NCI-H2029 (cell line): ENCODE results near the gene BFSP2.

ENCODE experiments used
- DNase-seq: peaks from one replicate; lab custom pipeline; 2025; lab: John Stamatoyannopoulos, UW

The BFSP2 gene

DNA sequence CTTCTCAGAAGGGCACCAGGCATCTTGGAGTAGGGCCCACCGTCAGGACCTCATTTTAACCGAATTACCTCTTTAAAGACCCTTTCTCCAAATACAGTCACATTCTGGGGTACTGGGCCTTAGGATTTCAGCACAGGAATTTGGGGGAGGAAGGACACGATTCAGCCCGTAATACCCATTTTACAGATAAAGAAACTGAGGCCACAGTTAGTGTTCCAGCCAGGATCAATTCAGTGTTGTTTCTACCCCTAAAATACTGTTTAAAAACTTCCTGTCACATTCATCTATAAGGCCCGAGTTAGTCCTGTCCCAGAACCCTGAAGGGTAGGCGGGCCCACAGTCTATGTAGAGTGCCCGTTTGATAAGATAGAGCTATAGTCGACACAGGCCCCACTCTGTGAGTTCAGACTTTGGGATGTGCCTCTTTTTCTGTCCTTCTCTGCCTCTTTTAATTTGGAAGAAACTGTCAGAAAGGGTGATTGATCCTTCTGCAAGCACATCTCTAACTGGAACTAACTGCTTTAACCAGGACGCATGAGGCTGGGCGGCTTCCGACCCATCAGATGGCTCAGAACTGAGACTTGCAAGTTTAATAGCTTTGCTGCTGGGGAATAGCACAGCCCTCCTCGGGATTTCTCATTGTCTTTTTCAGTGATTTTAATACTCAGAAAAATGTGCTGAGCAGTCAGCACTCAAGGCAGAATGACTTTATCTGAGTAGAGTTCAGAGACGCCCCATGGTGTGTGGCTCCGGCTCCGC lies 19.5 kb downstream of the BFSP2 start:
- DNase-seq = no peak

DNA sequence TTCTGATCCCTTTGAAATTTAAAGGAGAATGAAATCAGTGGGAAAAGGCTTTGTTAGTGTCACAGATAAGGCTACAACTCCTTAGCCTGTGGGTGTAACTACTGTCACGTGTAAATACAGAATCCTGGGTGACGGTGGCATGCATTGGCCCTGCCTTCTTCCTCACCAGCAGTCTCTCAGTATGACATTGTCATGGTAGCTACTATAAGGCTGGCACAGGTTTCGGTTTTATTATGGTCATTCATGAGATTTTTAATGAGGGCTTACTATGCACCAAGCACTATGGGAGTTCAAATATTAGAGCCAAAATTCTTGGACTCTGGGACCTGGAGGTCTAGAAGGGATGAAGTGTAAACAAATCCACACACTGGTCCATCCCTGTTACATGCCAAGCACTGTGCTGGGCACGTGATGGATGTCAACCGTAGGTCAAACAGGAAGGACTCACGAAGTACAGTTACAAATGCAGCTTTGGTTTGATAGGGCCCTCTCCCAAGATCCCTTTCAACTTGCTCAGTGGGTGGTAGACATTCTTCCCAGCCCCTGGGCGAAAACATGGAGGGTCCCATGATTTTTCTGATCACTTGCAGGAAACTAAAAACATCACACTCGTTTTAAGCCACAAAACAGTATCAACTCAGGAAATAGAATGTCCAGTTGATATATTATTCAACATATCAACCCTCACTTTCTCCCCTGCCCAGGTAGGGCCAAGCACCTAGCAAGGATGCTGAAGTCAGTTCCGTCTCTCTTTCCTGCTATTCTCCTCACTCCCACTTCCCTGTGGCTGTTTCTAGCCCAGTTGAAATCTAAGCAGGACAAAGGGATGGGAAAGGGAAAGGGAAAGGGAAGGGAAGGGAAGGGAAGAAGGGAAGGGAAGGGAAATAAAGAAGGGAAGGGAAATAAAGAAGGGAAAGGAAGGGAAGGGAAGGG lies 25.3 kb downstream of the BFSP2 start:
- no peak for DNase-seq

DNA sequence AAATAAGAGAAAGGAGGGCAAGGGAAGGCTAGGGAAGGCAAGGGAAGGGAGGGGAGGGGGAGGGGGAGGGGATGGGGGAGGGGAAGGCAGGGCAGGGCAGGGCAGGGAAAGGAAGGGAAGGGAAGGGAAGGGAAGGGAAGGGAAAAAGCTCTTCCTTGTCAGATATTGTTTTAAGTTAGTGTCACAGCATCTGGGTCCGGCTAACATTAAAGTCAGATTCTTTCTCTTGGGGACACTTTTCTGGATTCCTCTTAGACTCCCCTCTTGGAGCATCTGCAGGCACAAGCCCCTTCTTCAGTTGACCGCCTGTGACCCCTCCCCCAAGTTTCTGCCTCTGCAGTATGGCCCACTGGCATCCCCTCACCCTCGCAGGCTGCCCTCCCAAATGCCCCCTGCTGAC lies 26.0 kb downstream of the BFSP2 start:
- no peak for DNase-seq

DNA sequence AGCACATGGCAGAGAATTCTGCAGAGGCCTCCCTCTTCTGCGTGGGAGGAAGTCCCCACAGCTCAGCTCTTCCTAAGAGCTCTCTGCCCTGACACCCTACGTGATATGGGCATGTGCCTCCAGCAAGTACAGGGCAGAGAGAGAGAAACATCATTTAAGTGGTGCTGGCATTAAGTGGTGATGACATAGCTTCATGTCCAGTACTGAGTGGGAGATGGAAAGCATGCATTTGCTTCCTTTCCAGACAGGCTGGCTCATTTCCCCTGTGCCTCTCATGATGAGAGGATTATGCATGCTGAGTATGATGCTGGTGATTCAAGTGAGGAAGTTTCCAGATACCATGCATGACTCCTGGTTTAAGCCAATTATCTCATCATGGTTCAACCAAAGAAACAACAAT lies 26.9 kb downstream of the BFSP2 start:
- no peak for DNase-seq

DNA sequence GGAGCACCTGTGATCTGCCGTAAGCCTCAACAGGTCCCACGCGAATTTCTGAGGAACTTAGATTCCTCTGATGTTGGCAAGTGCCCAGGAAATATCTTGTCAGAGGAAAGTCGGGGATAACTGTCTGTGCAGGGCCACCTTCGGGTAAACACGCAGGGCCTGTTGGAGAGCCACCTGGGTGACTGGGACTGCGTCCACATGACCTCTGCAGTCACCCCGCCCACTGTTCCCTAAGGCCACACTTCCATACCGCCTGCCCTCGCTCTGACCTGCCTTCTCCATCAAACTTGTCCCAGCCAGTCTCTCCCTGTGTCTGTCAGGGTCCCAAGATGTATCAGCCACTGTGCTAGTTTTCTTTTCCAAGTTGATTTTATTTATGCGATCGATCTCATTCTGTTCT lies 28.7 kb downstream of the BFSP2 start:
- no peak for DNase-seq

DNA sequence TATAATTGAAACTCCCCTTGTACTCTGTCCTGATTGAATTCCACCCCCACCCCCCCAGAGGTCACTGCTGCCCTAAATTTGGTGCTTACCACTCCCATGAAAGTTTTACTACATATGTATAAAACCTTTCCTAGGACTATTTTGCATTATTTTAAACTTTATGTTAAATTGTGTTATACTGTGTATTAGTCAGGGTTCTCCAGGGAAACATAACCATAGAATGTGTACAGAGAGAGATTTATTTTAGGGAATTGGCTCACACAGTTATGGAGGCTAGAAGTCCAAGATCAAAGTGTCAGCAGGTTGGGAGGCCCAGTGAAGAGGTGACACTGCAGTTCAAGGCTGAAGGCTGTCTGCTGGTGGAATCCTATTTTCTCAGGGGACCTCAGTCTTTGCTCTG lies 29.2 kb downstream of the BFSP2 start:
- no peak for DNase-seq

DNA sequence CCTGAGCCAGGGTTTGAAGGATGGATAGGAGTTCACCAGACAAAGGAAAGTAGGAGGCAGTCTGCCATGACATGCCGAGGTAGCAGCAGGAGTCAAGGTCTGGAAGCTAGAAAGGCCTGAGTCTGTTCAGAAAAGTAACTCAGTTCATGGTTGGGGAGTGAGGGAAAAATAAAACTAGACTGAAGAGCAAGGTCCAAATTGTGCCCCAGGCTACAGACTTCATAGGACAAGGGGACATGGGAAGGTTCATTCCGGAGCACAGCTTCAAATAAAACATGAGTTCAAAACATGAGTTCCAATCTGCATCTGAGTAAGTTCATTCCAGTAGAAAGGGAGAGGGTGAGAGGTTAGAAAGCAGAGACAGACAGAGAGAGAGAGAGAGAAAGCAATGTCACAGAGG lies 39.7 kb downstream of the BFSP2 start:
- DNase-seq = no peak

DNA sequence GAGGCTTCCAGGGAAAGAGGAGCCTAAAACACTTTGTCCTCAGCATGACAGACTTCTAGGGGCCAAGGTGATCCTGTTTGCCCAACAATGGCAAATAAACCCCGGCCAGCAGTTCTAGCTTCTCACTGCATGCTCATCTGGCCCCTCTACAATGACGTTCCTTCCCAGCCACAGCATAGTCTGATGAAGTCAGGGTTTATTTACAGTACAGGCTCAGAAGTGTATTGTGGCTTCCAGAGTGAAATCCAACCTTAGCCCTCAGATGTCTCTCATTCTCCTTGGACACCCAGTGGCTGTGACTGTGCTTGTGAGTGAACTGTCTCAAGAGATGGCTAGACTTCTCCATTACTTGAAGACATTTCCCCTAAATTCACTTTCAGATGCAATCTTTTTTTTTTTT lies 40.8 kb downstream of the BFSP2 start:
- DNase-seq = no peak

DNA sequence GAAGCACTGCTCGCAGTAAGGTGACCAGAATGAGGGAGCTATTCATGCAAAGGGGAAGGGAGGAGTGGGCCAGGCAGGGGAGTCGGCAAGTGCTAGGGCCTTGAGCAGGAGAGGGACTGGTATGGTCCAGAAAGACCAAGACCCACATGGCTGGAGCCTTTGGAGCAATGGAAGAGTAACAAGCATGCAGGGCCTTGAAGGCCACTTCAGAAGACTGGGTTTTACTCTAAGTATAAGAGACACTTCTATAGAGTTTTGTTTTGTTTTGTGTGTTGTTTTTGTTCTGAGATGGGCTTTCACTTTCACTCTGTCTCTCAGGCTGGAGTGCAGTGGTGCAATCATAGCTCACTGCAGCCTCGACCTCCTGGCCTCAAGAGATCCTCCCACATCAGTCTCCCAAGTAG lies 42.0 kb downstream of the BFSP2 start:
- DNase-seq = no peak

DNA sequence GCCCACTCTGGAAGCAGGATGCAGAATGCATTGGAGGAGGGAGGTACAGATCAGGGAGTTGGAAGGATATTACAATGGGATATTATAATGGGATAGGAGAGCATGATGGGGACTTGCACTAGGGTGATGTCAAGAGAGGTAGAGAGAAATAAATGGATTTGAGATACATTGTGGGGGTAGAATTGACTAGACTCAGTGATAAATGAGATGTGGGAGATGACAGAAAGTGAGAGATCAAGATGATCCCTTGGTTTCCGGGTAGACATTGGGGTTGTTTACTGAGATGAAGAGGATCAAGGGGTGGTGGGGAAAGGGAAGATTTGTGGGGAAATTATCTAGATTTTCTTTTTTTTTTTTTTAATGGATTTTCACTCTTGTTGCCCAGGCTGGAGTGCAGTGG lies 42.7 kb downstream of the BFSP2 start:
- DNase-seq = no peak

DNA sequence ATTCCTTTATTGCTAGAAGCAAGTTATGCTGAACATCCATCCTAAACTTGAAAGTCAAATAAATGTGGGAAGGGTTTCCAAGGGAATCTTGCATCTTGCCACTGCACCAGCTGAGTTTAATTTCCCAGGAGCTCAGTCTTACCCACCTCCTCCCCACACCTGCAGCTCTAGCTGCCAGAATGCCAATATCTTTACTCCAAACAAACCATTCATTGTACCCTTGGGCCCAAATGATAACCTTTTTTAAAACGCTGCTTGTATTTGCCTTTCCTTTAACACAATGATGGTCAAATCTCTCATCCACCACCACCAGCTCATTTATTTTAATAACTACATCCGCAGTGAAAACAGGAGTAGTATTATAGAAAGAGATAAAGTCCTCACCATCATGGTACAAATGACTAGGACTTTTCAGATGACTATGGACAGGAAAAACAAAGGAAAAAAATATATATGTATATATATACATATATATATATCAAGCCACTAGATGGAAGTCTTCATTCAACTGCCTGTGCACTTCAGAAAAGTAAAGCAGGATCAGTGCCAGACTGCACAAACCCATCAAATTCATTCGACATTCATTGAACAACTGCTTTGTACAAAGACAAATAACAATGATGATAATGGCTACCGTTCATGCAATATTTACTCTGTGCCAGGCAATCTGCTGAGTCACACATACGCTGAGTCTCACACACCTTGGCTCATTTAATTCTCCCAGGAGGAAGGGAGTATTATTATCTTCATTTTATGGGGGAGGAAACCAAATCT lies 44.0 kb downstream of the BFSP2 start:
- peak; percentile 62 for DNase-seq

DNA sequence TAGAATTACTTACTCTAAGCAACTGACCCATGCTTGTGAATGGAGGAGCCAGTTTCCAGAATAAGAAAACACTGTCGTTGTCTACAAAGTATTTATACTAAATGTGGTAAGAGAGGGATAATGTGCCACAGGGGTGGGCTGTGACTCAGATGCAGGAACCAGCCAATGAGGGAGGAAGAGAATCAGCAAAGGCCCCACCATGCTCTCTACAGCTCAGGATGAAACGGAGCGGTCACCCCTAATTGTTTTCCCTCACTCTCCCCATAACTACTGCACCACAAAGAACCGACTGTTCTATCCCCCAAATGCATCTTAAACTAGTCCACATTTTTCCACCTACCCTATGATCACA lies 44.5 kb downstream of the BFSP2 start:
- no peak for DNase-seq

DNA sequence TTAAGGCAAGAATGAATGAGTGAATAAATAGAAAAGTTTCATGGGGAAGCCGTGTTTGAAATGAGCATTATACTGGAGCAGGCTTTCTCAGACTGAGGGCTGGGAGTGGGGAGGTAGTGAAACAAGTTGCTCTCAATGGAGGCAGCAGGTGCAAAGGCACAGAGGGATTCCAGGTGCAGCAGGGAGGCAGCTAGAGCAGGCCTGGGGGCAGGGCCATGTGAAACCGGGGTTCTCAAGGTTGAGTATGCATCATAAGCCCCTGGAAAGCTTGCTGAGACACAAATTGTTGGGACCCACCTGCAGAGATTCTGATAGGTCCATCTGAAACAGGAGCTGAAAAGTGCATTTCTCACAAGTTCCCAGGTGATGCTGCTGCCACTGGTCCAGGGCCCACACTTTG lies 45.3 kb downstream of the BFSP2 start:
- DNase-seq = no peak

DNA sequence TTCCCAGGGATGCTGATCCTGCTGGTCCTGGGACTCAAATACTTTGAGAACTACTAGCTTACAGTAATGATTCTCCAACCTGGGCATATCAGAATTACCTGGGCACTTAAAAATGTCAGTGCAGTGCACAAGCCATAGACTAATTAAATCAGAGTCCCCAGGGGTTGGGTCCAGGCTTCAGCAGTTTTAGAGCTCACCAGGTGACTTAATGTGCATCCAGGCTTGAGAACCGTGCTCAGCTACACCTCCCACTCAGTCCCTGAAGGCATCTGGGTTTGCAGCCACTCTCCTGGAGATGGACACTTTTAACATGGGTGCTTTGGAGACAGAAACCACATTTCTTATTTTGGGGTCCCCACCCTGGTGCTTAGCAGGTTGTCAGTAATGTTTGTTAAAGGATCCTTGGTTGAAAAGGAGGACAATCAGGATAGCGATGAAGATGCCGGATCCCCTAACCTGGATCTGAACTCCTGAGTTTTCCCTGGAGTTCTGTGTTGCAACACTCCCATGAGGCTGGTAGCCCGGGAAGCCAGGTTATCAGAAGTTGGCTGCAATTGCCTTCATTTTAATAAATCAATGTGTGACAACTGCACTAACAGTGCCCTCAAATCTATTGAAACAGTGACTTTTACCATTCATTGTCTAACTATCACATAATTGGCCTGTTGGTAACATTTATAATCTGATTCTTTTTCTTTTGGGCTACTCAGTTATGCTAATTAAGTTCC lies 48.1 kb downstream of the BFSP2 start:
- DNase-seq = no peak

DNA sequence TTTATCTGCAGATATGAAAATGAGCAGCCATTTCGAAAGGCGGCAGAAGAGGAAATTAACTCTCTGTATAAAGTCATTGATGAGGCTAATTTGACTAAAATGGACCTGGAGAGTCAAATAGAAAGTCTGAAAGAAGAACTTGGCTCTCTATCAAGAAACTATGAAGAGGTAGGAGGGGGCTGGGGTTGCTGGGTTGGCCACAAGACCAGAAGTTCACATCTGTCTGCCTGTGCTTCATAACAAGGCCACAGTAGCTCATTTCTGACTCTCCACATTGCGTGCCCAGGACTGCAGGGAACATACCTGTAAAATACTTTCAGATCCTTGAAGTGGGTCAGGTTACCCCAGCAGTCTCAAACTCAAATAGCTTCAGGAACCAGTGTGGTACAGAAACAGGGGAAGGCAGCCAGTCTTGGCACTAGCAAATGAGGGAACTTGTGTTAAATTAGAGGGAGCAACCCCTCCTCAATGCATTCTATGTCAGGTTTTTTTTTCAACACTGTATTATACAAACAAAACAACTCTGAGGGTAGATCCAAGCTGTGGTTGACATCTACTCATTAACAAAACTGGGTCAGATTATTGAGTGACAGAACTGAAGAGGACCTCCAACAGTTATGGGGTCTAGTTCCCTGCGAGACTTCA lies 48.7 kb downstream of the BFSP2 start:
- DNase-seq = no peak

DNA sequence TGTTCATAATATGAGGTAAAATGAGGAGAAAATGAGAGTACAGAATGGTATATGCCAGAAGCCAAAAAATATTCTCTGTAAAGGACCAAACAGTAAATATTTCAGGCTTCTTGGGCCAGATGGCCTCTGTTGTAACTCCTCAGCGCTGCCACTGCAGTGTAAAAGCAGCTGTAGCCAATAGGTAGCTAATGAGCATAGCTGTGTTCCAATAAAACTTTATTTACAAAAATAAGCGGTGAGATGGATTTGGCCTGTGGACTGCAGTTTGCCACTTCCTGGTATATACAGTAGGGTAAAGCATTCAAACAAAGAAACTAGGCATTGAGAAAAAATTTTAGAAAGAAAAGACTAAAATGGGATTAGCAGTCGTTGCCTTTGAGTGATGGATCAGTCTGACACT lies 51.5 kb downstream of the BFSP2 start:
- DNase-seq = no peak

DNA sequence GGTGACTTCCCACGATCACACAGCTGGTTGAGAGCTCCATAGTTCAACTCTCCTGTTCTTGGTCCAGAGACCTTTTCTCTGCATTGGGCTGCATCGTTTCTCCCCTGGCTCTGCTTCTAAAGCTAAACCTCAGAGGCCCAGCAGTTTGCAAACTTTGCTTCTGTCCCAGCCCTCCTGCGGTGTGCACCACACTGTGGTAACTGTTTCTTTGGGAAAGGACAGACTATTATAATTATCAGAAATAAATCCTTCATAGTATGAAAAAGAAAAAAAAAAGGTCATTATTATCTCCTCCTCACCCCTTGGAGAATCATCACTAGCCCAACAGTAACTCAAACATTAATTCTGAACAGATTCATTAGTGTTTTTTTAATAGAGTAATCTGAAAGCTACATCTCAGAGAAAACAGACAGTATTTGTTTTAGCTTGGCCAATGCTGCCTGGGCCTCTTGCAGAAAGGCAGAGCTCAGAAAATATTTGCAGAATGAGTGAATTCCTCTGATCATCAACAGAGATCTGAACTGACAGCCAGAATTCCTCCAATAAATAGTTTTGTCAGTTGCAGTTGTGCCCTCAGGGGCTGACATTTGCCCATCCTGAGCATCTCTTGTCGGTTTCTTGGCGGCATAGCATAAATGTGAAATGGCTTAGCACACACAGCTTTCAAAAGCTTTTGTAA lies 52.9 kb downstream of the BFSP2 start:
- no peak for DNase-seq

DNA sequence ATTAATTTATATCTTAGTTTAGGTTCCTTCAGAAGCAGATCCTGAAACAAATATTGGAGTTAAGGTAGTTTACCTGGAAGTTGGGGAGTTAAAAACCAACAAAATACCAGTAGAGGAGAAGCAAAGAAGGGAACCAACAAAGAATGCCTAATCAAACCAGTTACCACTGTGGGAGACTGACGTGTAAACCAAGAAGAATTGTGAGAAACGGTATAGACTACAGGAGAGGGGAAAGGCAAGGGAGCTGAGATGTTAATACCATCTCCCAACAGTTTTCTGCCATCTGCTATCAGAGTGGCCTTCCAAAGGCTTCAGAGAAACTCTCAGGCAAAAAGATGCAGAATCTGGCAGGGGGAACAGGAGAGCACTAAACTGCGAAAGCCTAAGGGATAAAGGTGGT lies 53.5 kb downstream of the BFSP2 start:
- no peak for DNase-seq

DNA sequence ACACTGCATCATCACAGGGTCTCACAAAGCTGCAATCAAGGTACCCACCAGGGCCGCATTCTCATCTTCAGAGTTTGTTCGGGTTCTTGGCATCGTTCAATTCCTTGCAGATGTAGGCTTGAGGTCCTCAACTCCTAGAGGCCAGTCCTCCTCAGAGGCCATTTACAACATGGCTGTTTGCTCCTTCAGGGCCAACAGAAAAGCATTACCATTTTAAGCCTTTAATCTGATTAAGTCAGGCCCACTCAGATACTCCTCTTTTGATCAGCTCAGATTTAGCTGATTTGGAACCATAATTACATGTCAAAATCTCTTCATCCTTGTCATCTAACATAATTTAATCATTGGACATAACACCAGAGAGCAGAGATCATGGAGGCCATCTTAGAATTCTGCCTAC lies 55.4 kb downstream of the BFSP2 start:
- DNase-seq = no peak

DNA sequence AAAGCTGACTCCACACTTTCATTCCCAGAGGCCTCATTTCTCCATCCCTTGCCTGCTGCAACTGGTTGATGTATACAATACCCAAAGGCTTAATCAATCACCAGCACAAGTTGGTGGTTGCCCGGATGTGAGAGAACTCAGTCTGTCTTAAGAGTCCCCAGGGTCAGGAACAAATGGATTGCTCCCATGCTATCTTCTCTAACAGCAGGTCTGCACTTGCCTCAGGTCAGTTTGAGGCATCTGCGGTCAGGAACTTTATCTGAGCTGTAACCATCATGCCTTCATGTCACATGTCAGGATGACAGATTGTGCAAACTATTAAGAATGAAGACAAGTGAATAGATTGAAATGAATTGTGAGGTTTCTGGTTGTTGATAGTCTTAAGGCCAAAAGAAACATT lies 56.1 kb downstream of the BFSP2 start:
- DNase-seq = no peak

DNA sequence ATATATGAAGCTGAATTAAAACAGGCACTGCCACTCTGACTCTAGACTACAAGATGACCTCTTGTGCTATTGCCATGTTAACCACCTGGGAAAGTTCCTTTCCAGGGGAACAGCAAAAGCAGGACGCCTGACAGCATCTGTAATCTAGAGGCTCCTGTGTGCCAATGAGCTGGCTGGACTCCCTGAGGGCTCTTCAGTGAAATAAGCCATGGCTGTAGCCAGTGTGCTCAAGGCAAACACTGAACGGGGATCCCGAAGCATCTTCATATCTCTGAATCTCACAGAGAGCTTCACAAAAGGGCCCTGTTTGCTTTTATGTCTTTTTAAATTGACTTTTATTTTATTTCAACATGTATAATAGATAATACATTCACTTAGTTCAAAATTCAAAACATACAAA lies 57.2 kb downstream of the BFSP2 start:
- peak; percentile 62 for DNase-seq
